BE2C (cell line): ENCODE measurements around the gene ZDHHC14.

Experiments
- DNase-seq: peaks from one replicate; pipeline ENCODE4 v3.0.0-alpha.2; 2020
- H3K27me3 ChIP-seq: fragments of 250-450 bp; sonication (Bioruptor Pico); 2 replicates; pipeline ENCODE4 v1.5.1; 2020; ENCODE audit warnings: mild to moderate bottlenecking
- H3K36me3 ChIP-seq: fragments of 250-450 bp; sonication (Bioruptor Pico); 2 replicates; pipeline ENCODE4 v1.5.1; 2020; ENCODE audit warnings: mild to moderate bottlenecking
- H3K4me1 ChIP-seq: fragments of 250-450 bp; sonication (Bioruptor Pico); 2 replicates; pipeline ENCODE4 v1.5.1; 2020
- H3K4me3 ChIP-seq: 2 replicates; pipeline ENCODE4 v1.5.1; 2011; ENCODE audit warnings: low read depth, low read length
- H3K9me3 ChIP-seq: fragments of 250-450 bp; sonication (Bioruptor Pico); 2 replicates; pipeline ENCODE4 v1.5.1; 2020
- TF ChIP-seq, protein P1 (sequence below): IDR thresholded peaks from 2 replicates; pipeline ENCODE4 v1.5.1; 2012; ENCODE audit warnings: mild to moderate bottlenecking, low read depth, low read length

The ZDHHC14 gene

DNA sequence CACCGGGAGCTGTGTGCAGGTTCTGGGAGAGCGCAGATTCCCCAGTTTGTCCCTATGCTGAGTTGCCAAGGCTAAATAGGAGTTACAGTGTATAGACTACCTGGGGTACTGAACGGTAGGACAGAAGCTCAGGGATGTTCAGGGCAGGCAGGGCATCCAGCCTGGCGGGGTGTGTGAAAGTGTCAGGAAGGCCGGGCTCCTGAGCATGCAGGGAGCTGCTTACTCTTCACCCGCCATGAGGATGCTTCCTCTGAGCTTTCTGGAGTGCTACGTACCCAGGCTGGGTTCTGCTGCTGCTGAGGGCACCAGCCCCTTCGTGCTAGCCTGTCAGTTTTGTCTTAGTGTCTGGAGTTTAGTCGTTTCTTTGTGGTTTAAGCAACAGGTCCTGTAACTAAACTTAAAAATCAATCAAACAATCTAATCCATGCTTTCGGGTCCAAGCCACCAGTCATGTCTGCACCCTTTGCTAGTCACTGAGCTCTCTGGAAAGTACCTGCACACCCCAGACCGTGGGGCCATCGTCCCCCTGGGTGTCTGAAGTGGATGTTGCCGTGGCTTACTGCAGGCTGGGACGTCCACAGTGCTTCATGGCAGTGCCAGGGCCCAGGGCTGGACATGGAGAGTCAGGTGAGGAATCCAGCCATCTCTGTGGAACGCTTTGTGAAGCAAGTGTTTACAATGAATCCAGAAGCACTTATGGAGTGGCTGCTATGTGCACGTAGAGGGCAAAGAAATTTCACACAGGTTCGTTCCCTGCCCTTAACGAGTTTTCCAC, 221.7 kb downstream of the ZDHHC14 start:
- H3K4me1 ChIP-seq, result no peaks in the 10 kb centered on the region
- H3K4me3 ChIP-seq, result no peak overlapping the region
- DNase-seq, result no peak
- no peaks in the 10 kb centered on the region for H3K36me3 ChIP-seq
- H3K9me3 ChIP-seq, result no peaks in the 10 kb centered on the region
- TF ChIP-seq, protein P1, sequence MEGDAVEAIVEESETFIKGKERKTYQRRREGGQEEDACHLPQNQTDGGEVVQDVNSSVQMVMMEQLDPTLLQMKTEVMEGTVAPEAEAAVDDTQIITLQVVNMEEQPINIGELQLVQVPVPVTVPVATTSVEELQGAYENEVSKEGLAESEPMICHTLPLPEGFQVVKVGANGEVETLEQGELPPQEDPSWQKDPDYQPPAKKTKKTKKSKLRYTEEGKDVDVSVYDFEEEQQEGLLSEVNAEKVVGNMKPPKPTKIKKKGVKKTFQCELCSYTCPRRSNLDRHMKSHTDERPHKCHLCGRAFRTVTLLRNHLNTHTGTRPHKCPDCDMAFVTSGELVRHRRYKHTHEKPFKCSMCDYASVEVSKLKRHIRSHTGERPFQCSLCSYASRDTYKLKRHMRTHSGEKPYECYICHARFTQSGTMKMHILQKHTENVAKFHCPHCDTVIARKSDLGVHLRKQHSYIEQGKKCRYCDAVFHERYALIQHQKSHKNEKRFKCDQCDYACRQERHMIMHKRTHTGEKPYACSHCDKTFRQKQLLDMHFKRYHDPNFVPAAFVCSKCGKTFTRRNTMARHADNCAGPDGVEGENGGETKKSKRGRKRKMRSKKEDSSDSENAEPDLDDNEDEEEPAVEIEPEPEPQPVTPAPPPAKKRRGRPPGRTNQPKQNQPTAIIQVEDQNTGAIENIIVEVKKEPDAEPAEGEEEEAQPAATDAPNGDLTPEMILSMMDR, result no peak
- no peaks in the 10 kb centered on the region for H3K27me3 ChIP-seq

DNA sequence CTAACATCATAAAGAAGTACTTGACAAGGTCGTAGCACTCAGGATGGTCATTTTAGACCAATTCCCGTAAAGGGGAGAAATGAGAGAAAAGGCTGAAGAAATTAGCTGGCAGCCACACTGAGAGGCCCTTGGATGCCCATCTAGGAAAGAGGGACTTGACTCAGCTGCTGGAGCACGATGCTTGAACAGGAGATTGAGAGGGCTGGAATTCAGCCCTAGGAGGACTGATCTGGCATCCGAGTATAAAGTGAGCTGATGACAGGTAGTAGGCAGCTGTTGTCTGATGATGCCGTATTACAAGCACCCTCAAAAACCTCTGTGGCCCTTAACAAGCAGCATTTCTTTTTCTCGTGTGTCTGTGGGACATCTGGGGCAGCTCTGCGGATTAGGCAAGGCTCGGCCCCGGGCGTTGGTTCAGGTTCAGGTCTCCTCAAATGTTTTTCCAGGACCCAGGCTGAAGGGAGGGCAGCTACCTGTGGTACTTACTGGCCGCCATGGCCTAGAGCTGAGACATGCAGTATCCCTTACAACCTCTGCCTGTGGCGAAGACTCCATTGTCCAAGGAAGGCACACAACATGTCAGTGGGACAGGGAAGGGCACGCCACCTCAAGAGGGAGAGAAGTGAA, 222.4 kb downstream of the ZDHHC14 start:
- H3K36me3 ChIP-seq, result no peaks in the 10 kb centered on the region
- H3K9me3 ChIP-seq, result no peaks in the 10 kb centered on the region
- H3K27me3 ChIP-seq, result no peaks in the 10 kb centered on the region
- no peaks in the 10 kb centered on the region for H3K4me1 ChIP-seq
- H3K4me3 ChIP-seq, result no peak overlapping the region
- TF ChIP-seq, protein P1, result no peak
- DNase-seq, result no peak

DNA sequence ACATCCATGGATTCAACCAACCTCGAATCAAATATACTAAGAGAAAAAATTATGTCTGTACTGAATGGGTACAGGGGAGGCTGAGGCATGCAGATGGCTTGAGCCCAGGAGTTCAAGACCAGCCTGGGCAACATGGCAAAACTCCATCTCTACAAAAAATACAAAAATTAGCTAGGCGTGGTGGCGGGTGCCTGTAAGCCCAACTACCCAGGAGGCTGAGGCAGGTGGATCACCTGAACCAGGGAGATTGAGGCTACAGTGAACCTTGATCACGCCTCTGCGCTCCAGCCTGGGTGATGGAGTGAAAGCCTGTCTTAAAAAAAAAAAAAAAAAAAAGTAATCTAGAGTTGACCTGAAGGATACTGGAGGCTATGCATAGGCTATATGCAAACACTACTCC, 223.0 kb downstream of the ZDHHC14 start:
- no peaks in the 10 kb centered on the region for H3K9me3 ChIP-seq
- H3K4me1 ChIP-seq, result no peaks in the 10 kb centered on the region
- no peak overlapping the region for H3K4me3 ChIP-seq
- no peak for DNase-seq
- H3K36me3 ChIP-seq, result no peaks in the 10 kb centered on the region
- no peaks in the 10 kb centered on the region for H3K27me3 ChIP-seq
- TF ChIP-seq, protein P1, result no peak

DNA sequence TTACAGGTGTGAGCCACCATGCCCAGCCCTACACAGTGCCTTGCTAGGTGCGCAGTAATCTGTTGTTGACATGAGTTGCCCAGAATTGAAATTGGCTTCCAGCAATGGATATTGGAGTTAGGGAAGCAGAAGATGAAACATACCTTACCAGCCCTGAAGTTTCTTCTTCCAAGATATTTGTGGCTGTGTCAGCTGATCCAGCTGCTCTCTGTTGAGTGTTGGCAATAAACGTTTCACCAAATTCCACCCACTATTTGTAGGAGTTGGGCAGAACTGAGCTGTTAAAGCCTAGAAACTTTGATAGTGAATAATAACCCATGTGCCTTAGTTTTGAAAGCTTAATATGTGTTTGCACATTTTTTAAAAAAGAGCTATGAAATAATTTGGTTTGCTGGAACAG, 223.8 kb downstream of the ZDHHC14 start:
- Histone ChIP-seq H3K36me3 (no peaks in the 10 kb centered on the region), H3K4me3 (no peak overlapping the region), H3K4me1 (no peaks in the 10 kb centered on the region), H3K9me3 (no peaks in the 10 kb centered on the region), H3K27me3 (no peaks in the 10 kb centered on the region)
- TF ChIP-seq, protein P1, result no peak
- no peak for DNase-seq

DNA sequence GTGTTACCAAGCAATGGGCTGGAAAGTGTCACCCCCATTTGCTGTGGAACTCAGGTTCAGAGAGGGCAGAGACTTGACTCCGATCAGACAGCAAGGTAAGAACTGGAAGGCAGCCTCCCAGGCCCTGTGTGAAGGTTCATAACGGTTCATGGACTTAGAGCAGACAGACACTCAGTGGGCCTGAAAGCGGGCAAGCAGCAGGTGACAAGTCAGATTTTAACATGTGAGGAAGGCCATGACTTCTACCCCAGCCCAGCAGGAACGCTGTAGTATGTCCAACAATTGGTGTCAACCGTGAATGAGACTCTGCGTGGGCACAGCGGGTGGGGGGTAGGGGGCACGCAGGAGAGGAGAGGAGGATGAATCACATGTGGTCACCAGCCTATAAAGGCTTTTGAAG, 224.5 kb downstream of the ZDHHC14 start:
- Histone ChIP-seq H3K9me3 (no peaks in the 10 kb centered on the region), H3K36me3 (no peaks in the 10 kb centered on the region), H3K4me3 (no peak overlapping the region), H3K27me3 (no peaks in the 10 kb centered on the region), H3K4me1 (no peaks in the 10 kb centered on the region)
- TF ChIP-seq, protein P1, result no peak
- no peak for DNase-seq

DNA sequence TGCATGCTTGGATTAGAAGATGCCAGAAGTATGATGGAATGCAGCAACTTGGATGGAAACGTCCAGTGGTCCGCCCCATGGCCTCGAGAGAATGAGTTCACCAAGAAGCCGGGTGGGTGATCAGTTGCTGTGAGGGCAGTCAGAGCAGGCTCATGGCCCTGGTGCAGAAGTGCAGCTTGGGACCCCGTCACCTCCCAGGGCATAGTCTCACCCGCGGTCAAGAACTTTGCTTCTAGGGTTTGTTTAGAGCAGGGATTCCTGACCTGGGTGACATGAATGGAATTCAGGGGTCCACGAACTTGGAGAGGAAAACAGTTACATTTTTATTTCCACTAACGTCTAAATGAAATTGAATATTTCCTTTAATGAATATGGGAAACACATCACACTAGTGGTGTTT, 225.5 kb downstream of the ZDHHC14 start:
- no peak for DNase-seq
- no peaks in the 10 kb centered on the region for H3K27me3 ChIP-seq
- TF ChIP-seq, protein P1, result no peak
- H3K4me1 ChIP-seq, result no peaks in the 10 kb centered on the region
- H3K36me3 ChIP-seq, result no peaks in the 10 kb centered on the region
- H3K4me3 ChIP-seq, result no peak overlapping the region
- H3K9me3 ChIP-seq, result no peaks in the 10 kb centered on the region
